ENCODE data around the gene WFDC10A.

DNA sequence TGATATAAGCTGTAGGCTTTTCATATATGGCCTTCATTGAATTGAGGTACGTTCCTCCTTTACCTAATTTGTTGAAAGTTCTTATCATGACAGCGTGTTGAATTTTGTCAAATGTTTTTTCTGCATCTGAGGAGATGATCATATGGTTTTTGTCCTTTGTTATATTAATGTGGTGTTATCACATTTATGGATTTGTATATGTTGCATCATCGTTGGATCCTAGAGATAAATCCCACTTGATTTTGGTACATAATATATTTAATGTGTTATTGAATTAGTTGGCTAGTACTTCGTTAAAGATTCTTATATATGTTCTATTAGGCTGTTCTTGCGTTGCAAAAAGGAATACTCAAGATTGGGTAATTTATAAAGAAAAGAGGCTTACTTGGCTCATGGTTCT lies 10.1 kb downstream of the WFDC10A start:
- TF ChIP-seq, protein P1, sequence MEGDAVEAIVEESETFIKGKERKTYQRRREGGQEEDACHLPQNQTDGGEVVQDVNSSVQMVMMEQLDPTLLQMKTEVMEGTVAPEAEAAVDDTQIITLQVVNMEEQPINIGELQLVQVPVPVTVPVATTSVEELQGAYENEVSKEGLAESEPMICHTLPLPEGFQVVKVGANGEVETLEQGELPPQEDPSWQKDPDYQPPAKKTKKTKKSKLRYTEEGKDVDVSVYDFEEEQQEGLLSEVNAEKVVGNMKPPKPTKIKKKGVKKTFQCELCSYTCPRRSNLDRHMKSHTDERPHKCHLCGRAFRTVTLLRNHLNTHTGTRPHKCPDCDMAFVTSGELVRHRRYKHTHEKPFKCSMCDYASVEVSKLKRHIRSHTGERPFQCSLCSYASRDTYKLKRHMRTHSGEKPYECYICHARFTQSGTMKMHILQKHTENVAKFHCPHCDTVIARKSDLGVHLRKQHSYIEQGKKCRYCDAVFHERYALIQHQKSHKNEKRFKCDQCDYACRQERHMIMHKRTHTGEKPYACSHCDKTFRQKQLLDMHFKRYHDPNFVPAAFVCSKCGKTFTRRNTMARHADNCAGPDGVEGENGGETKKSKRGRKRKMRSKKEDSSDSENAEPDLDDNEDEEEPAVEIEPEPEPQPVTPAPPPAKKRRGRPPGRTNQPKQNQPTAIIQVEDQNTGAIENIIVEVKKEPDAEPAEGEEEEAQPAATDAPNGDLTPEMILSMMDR (IDR thresholded peaks at IDR 0.05) = no peak
- TF ChIP-seq POLR2A (IDR thresholded peaks at IDR 0.05) = no peak
